Erythroblast (primary cell): ENCODE results near the gene ADPRHL1.

Experiments used
- GATA1 ChIP-seq: IDR thresholded peaks from 2 replicates; pipeline ENCODE4 v1.6.1; 2011; ENCODE audit warnings: low read depth, mild to moderate bottlenecking, control low read depth, low read length, moderate library complexity
- POLR2A ChIP-seq: IDR thresholded peaks from 2 replicates; pipeline ENCODE4 v1.6.1; 2011; ENCODE audit warnings: mild to moderate bottlenecking, low read length

DNA sequence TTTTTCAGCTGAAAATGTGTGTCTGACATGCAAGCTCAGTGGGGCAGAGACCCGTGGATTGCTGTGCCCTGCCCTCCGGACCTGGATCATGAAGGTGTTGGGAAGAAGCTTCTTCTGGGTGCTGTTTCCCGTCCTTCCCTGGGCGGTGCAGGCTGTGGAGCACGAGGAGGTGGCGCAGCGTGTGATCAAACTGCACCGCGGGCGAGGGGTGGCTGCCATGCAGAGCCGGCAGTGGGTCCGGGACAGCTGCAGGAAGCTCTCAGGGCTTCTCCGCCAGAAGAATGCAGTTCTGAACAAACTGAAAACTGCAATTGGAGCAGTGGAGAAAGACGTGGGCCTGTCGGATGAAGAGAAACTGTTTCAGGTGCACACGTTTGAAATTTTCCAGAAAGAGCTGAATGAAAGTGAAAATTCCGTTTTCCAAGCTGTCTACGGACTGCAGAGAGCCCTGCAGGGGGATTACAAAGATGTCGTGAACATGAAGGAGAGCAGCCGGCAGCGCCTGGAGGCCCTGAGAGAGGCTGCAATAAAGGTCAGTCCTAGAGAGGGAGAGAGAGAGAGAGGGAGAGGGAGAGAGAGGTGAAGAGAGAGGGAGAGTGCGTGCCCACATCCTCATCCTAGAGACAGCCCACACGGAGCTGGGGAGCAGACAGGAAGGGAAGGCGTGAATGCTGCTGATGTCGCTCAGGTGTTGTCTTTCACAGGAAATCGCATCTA, 42.4 kb upstream of the ADPRHL1 start:
- no peak for TF ChIP-seq POLR2A
- TF ChIP-seq GATA1, result no peak
